ENCODE measurements around the gene DHRS3.
A peak's percentile ranks its signal among the peaks of the same experiment; 100 is the strongest.

DHRS3 gene

DNA sequence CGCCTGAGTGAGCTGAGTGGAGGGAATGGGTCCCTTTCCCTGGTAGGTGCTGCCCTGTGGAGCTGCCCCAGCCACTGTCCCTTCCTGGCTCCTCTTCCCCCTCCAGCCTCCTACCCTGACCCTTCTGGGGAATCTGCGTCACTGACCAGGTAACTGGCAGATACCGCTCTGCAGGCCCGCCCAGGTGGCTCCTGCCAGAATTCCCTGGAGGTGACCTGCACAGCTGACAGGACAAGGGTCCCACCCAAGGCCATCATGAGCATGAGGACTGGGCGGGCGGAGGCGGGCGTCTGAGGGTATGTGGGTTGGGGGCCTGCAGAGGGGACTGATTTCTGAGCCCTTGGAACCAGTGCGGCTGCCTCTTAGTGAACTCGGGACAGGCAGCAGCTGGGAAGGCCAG lies 32.5 kb downstream of the DHRS3 start:
- H3K4me3 ChIP-seq (replicated peaks in 1 of 2; ENCODE audit: low read depth in 2 of 2, low read length in 2 of 2): no peak overlapping the region
- TF ChIP-seq CTCF (IDR thresholded peaks at IDR 0.05; ENCODE audit: low read depth, low read length): no peak
- no peak for DNase-seq (ENCODE audit: low read depth in 2 of 2)

- no peak overlapping the region for H3K4me3 ChIP-seq (replicated peaks in 1 of 2; ENCODE audit: low read depth in 2 of 2, low read length in 2 of 2)
- no peak for TF ChIP-seq CTCF (IDR thresholded peaks at IDR 0.05; ENCODE audit: low read depth, low read length)
- DNase-seq (ENCODE audit: low read depth in 2 of 2): no peak
Observed at GRCh38 chr1:12584900-12585525, 33.0 kb downstream of the DHRS3 start.

DNA sequence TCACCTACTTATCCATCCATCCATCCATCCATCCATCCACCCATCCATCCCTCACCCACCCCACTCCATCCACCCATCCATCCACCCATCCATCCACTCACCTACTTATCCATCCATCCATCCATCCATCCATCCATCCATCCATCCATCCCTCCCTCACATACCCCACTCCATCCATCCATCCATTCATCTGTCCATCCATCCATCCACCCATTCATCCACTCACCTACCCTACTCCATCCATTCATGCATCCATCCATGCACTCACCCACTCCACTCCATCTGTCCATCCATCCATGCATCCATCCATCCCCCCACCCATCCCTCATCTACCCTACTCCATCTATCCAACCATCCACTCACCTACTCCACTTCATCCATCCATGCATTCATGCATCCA lies 34.5 kb downstream of the DHRS3 start:
- no peak for TF ChIP-seq CTCF (IDR thresholded peaks at IDR 0.05; ENCODE audit: low read depth, low read length)
- no peak overlapping the region for H3K4me3 ChIP-seq (replicated peaks in 1 of 2; ENCODE audit: low read depth in 2 of 2, low read length in 2 of 2)
- DNase-seq (ENCODE audit: low read depth in 2 of 2): no peak

- no peak for TF ChIP-seq CTCF (IDR thresholded peaks at IDR 0.05; ENCODE audit: low read depth, low read length)
Observed at GRCh38 chr1:12582649-12583048, 35.4 kb downstream of the DHRS3 start.

GRCh38 chr1:12581179-12581578 lies 36.8 kb downstream of the DHRS3 start:
- no peak for DNase-seq (ENCODE audit: low read depth in 2 of 2)
- no peak for TF ChIP-seq CTCF (IDR thresholded peaks at IDR 0.05; ENCODE audit: low read depth, low read length)
- H3K4me3 ChIP-seq (replicated peaks in 1 of 2; ENCODE audit: low read depth in 2 of 2, low read length in 2 of 2): no peak overlapping the region

More at GRCh38 chr1:12582649-12583048, 35.4 kb downstream of the DHRS3 start:
- no peak for DNase-seq (ENCODE audit: low read depth in 2 of 2)
- no peak overlapping the region for H3K4me3 ChIP-seq (replicated peaks in 1 of 2; ENCODE audit: low read depth in 2 of 2, low read length in 2 of 2)

GRCh38 chr1:12580054-12580887 lies 37.7 kb downstream of the DHRS3 start:
- no peak for TF ChIP-seq CTCF (IDR thresholded peaks at IDR 0.05; ENCODE audit: low read depth, low read length)
- H3K4me3 ChIP-seq (replicated peaks in 1 of 2; ENCODE audit: low read depth in 2 of 2, low read length in 2 of 2): no peak overlapping the region
- peak in 1 of 2 donors; percentile 43 for DNase-seq (ENCODE audit: low read depth in 2 of 2)

All from cardiac fibroblast (primary cell).